A549 (cell line): ENCODE data around the gene INPP5K.

ENCODE experiments used
- CTCF ChIP-seq: fragments of >200 bp; sonication (Bioruptor Twin); formaldehyde crosslinking; IDR thresholded peaks from 3 replicates; pipeline ENCODE4 v1.5.1; 2016
- ESRRA ChIP-seq: fragments of 150-350 bp; IDR thresholded peaks from 2 replicates; pipeline ENCODE4 v1.6.1; 2014; ENCODE audit warnings: mild to moderate bottlenecking, low read length, borderline replicate concordance
- TF ChIP-seq, protein P1 (sequence below): fragments of 450-650 bp; IDR thresholded peaks from 2 replicates; pipeline ENCODE4 v1.6.1; 2014; ENCODE audit warnings: antibody characterized with exemption

DNA sequence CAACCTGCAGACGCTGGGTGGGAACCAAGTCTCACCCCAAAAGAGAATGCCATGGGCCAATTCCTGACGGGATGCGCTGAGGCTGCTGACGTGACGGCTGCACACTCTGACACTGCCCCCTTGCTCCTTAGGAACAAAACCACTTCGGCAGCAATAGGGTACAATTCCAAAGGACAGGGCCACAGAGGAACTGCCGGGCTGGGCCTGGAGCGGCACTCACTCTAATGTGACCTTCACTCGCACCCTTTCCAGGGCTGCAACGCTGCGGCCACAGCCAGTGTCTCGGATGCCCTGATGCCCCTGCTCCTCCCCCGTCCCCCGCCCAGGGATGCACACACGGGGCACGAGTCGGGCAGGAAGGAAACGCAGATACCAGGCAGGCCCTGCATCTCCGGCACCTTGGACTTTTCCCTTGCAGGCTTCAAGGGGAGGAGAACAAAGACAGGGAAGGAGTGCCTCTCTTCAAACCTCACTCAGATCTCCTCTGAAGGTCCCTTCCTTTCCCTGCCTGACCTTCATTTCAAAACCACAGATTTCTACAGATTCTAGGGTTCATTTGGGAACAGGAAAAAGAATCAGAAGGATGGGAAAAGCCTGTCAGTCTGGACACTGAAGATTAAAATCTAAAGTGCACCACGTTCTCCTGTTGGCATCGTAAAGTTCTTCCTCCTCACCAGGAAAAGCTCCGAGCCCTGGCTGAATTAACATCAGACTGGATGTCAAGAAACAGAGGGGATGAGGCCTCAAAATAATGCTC is 43.9 kb upstream of the INPP5K start:
- TF ChIP-seq, protein P1, sequence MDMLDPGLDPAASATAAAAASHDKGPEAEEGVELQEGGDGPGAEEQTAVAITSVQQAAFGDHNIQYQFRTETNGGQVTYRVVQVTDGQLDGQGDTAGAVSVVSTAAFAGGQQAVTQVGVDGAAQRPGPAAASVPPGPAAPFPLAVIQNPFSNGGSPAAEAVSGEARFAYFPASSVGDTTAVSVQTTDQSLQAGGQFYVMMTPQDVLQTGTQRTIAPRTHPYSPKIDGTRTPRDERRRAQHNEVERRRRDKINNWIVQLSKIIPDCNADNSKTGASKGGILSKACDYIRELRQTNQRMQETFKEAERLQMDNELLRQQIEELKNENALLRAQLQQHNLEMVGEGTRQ: no peak
- TF ChIP-seq ESRRA (no peak), CTCF (no peak)
